Amniotic epithelial cell (primary cell): Measurements from ENCODE around the gene PTPRN2.
"Not testable (repeated sequence)": the region's sequence is repeated elsewhere in the genome, so short reads cannot be mapped to it uniquely, and the experiment has no call there.

Experiments
- DNase-seq: peaks from one replicate; pipeline ENCODE4 v3.0.0-alpha.2; 2010; ENCODE audit warnings: low read depth

The PTPRN2 gene

DNA sequence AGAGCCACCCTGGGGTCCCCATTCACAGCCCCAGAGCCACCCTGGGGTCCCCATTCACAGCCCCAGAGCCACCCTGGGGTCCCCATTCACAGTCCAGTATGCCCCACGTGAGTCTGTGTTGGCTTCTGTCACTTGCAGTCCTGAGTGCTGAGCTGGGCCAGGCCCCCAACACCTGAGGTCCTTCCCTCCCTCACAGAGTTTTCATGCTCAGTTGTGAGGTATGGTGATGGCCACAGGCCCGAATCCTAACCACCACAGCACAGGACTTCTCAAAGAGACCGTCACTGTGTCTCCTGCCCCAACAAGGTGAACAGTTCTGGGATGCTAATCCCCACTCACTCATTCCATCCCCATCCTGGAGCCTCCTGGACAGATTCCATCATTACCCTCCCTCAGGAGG lies 239.2 kb downstream of the PTPRN2 start:
- no peak for DNase-seq

DNA sequence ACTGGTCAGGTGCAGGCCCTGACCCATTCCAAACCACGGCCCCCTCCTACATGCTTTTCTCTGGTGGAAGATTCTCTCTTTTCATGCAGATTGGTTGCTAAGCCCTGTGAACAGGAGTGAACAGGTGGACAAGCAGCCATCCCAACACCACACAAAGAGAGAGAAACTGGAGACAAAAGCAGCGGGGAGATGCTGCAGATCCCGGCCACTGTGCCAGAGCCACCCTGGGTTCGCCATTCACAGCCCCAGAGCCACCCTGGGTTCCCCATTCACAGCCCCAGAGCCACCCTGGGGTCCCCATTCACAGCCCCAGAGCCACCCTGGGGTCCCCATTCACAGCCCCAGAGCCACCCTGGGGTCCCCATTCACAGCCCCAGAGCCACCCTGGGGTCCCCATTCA lies 239.6 kb downstream of the PTPRN2 start:
- not testable (repeated sequence) for DNase-seq

DNA sequence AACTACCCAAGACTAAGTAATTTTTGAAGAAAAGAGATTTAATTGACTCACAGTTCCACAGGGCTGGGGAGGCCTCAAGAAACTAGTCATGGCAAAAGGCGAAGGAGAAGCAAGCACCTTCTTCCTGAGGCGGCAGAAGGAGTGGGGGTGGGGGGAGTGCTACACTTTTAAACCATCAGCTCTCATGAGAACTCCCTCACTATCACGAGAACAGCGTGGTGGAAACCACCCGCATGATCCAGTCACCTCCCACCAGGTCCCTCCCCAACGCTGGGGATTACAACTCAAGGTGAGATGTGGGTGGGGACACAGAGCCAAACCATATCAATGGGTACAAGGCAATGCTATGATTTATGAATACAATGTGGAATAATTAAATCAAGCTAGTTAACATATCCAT lies 241.9 kb downstream of the PTPRN2 start:
- DNase-seq = no peak

DNA sequence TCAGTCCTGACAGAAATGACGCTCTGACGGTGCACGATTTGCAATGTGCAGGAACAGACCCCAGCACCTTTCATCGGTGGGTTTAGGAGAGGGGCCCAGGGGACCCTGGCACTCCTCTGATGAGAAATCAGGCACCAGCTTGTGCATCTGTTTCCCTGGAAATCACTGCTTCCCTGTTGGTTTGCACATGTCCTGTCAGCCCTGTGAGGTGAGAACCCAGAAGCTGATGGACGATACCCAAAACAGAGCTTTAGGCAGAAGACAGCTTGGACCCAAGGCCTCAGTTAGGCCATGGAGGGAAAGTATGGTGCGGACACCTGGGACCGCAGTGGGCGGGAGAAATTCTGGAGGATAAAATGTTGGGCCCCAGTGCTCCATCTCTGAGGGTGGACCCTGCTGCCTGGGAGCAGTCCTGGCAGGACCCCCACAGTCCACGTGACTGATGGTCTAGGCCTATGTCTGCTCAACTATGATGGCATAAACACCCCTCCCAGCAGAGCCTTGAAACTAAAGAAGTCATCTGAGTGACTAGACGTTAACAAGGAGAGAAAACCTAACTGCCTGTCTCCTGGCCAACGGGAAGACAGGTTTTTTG lies 242.8 kb downstream of the PTPRN2 start:
- no peak for DNase-seq

DNA sequence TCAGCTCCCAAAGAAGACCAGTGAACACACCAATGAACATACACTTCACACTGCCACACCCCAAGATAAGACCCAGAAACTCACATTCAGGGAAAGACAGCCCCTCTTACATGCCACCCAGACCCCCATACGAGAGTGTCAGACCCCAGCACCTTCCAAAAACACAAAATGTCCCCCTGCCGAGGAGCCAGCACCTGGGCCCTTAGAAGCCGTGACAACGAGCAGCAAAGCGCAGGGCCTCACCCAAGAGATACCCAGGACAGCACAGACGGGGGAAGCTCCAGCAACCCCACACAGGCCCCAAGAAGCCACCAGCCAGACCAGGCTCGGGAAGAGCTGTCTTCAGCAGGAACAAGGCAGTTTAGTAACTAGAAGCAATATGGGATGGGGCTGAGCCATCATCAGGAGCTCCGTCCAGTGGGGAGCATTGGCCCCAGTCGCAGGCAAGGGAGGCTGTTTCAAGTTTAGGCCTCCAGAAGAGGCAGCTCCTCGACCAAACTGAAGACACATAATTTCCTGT lies 243.6 kb downstream of the PTPRN2 start:
- no peak for DNase-seq

DNA sequence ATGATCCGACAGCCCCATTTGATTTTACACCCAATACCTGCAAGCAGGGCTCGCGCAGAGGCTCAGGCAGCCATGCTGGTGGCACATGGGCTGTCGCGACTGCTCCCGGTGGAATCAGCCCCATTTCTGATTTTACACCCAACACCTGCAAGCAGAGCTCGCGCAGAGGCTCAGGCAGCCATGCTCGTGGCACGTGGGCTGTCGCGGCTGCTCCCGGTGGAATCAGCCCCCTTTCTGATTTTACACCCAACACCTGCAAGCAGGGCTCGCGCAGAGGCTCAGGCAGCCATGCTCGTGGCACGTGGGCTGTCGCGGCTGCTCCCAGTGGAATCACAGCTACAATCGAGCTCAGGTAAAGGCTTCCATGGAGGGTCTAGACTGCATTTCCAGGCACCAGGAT lies 244.1 kb downstream of the PTPRN2 start:
- no peak for DNase-seq

DNA sequence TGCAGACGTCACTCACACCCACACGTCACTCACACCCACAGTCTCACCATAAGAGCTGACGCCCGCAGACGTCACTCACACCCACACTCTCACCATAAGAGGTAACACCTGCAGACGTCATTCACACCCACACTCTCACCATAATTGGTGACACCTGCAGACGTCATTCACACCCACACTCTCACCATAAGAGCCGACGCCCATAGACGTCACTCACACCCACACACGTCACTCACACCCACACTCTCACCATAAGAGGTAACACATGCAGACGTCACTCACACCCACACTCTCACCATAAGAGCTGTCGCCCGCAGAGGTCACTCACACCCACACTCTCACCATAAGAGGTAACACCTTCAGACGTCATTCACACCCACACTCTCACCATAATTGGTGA lies 246.5 kb downstream of the PTPRN2 start:
- DNase-seq = not testable (repeated sequence)

DNA sequence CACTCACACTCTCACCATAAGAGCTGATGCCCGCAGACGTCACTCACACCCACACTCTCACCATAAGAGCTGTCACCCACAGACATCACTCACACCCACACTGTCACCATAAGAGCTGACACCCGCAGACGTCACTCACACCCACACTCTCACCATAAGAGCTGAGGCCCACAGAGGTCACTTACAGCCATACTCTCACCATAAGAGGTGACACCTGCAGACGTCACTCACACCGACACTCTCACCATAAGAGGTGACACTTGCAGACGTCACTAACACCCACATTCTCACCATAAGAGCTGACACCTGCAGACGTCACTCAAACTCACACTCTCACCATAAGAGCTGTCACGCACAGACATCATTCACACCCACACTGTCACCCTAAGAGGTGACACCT lies 250.7 kb downstream of the PTPRN2 start:
- DNase-seq = not testable (repeated sequence)

DNA sequence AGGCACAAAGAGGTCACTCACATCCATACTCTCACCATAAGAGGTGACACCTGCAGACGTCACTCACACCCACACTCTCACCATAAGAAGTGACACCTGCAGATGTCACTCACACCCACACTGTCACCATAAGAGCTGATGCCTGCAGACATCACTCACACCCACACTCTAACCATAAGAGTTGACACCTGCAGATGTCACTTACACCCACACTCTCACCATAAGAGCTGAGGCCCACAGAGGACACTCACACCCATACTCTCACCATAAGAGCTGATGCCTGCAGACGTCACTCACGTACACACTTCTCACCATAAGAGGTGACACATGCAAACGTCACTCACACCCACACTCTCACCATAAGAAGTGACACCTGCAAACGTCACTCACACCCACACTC lies 255.1 kb downstream of the PTPRN2 start:
- not testable (repeated sequence) for DNase-seq

DNA sequence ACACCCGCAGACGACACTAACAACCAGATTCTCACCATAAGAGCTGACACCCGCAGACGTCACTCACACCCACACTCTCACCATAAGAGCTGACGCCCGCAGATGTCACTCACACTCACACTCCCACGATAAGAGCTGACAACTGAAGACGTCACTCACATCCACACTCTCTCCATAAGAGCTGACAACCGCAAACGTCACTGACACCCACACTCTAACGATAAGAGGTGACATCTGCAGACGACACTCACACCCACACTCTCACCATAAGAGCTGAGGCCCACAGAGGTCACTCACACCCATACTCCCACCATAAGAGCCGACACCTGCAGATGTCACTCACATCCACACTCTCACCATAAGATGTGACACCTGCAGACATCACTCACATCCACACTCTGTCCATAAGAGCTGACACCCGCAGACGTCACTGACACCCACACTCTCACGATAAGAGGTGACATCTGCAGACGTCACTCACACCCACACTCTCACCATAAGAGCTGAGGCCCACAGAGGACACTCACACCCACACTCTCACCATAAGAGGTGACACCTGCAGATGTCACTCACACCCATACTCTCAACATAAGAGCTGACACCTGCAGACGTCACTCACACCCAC lies 255.7 kb downstream of the PTPRN2 start:
- not testable (repeated sequence) for DNase-seq

DNA sequence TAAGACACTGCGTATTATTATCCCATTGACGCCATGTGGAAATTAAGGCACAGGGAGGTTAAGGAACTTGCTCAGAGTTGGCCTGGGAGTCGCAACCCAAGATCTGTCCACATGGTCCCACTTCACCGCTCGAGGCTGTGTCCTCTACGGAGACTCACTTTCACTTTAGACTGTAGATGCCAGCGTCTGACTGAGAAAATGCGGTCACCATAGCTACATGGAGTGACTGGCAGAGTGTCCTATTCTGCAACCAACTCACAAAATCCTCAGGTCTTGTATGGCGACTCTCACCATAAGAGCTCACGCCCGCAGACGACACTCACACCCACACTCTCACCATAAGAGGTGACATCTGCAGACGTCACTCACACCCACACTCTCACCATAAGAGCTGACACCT lies 257.9 kb downstream of the PTPRN2 start:
- DNase-seq = no peak

DNA sequence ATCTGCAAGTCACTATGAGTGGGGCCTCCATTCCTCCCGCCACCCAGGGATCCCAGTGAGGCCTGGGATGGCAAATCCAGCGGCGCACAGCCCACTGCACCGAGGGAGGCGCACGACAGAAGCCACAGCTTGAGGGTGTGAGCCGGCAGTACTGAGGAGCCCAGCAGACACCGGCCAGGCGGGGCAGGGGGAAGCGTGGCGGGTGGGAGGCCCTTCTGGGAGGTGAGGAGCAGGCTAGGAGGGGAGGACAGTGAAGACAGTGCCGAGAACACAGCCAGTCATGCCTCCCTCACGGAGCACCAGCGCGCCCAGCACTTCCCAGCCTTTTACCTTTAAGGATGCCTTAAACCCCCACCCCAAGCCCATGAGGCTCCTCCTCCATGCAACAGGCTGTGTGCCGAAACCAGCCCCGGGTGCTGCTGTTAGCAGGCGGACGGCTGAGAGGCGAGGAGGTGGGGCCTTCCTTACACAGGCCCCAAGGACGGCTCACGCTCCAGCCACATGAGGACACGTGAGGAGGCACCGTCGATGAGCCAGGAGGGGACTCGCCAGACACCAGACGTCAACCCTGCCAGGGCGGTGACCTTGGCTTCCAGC lies 258.5 kb downstream of the PTPRN2 start:
- DNase-seq = no peak

DNA sequence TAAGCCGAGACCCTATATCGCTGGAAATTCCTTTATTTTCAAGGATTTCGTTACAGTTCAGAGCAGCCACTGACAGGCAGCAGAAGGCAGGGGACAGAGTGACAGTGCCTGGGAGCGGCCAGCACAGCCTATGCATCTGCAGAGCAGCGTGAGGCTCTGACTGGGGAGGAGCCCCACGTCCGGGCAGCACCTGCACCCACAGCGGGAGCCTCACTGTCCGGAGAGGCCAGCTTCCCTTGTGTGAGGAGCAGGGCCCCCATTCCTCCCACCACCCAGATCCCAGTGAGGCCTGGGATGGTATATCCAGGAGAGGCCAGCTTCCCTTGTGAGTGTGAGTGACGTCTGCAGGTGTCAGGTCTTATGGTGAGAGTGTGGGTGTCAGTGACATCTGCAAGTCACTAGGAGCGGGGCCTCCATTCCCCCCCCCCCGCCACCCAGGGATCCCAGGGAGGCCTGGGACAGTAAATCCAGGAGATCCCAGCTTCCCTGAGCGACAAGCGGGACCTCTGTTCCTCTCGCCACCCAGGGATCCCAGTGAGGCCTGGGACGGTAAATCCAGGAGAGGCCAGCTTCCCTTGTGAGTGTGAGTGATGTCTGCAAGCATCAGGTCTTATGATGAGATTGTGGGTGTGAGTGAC lies 259.1 kb downstream of the PTPRN2 start:
- no peak for DNase-seq

DNA sequence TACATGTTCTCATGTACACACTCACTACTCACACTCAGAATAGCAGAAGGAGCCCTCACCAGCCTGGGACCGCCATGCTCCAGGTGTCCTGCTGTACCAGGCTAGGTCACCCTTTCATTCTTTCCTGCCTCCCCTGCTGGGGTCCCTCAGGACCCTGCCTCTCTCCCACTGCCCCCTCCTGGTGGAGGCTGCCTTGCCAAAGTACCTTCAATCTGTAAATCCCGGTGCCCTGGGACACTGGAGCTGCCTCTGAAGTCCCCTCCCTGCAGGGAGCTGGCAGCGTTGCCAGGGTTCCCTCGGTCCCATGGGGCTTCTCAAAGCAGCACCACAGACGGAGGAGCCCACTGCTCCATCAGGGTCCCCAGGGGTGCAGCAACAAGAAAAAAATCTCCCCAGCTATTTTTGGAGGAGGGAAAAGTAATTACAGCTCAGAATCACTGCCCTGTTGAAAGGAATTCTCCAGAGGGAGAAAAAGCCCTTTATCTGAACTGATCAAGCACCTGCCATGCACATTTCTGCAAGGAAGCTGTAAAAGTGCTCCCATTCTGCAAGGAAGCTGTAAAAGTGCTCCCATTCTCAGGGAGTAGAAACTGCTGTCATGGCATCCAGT lies 259.9 kb downstream of the PTPRN2 start:
- DNase-seq = no peak

DNA sequence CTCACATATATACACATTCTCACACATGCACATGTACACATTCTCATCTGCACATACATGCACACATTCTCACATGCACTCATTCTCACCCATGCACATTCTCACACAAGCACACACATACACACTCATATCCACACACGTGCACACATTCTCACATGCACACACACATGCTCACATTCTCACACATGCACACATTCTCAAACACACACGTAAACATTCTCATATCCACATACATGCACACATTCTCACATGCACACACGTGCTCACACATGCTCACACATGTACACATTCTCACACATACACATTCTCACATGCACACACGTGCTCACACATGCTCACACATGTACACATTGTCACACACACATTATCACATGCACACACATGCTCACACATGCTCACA lies 260.6 kb downstream of the PTPRN2 start:
- no peak for DNase-seq

DNA sequence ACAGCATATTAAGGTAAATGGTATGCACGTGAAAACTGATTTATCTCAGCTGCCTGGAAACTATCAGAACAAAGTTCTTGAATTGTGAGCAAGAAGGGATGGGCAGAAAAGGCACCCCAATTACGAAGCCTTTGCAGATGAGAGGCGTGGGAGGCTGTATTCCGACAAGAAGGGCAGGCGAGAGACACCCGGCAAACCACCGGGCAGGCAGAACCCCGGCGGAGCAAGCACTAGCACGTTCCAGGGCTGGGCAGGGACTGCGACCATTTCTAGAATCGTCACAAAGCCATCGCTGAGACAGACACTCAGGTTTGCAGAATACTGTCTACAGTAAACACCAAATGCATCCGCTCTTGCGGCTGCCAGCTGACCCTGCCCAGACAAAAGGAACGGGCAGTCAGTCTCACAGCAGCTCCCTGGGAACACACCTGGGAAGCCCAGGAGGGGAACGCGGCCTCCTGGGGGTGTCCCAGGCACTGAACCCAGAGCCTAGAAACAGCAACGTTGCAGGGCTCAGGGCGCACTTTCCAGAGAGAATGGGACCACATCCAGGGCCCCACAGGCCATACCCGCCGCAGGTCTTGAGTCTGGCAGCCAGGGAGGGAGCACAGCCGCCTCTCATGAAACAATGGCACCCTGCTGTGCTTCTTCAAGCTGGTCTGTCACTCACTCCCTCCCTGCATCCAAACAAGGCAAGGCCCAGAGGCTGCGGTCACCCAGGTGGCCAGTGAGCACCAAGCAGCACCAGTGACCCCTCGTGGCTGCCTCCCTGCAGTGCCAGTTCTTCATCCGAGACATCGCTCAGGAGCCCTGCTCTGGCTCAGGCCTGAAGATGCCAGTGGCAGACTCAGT lies 261.9 kb downstream of the PTPRN2 start:
- no peak for DNase-seq

DNA sequence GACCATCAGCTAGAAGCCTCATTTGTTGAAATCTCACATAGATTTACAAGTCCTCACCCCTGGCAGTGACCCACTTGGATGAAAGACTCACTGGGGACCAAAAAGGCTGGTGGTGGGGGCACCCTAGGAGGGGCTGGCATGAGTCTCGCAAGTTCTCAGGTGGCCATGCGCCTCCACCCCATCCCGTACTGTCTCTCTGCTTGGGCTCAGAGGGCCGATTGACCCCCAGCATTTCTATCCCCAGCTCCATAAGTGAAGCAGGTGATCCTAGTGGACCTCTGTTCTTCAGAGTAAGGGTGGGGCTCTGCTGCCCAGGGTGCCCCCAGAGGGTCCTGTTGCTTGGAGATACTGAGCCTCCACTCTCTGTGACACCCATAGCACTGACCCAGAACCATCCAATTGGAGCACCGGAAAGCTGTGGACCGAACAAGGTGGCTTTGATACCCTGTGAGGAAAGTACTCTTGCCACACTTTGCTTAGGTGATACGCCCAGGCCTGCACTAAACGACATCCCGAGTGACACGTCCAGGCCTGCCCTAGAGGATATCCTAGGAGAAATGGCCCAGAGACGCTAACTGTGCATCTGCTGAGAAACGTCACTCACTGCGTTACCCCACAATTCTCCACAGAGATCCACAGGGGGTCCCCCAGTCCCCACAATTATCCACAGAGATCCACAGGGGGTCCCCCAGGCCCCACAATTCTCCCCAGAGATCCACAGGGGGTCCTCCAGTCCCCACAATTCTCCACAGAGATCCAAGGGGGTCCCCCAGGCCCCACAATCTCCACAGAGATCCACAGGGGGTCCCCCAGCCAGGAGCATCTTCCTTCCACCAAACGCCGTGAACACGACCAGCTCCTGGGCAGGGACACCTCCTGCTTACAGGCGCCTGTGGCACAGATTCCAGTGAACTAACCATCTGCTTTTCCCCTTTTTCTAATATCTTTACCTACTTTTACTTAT lies 262.9 kb downstream of the PTPRN2 start:
- DNase-seq = no peak

DNA sequence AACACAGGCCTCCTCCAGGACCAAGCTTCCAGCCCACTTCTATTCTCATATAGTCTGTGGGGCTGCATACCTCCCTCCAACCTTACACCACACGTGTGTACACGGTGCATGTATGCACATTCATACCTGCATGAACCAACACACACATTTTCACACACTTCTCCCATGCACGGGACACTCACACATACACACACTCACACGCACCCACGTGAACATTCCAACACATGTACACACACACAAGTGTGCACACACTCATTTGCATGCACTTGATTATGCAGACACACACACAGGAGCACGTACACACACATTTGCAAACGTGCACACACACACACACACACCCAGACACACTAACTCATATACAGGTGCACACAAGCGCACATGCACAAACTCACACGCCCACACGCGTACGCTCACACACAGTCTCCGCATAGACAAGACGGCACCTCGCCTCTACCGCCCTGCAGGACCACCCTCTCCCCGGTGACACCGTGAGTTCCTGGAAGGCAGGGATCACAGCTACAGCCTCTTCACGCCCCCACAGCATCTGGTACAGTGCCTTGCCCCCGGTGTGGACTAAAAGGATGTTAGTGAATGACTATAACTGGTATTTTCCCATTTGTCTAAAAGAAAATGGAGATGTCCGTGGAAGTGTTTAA lies 263.8 kb downstream of the PTPRN2 start:
- DNase-seq = no peak

DNA sequence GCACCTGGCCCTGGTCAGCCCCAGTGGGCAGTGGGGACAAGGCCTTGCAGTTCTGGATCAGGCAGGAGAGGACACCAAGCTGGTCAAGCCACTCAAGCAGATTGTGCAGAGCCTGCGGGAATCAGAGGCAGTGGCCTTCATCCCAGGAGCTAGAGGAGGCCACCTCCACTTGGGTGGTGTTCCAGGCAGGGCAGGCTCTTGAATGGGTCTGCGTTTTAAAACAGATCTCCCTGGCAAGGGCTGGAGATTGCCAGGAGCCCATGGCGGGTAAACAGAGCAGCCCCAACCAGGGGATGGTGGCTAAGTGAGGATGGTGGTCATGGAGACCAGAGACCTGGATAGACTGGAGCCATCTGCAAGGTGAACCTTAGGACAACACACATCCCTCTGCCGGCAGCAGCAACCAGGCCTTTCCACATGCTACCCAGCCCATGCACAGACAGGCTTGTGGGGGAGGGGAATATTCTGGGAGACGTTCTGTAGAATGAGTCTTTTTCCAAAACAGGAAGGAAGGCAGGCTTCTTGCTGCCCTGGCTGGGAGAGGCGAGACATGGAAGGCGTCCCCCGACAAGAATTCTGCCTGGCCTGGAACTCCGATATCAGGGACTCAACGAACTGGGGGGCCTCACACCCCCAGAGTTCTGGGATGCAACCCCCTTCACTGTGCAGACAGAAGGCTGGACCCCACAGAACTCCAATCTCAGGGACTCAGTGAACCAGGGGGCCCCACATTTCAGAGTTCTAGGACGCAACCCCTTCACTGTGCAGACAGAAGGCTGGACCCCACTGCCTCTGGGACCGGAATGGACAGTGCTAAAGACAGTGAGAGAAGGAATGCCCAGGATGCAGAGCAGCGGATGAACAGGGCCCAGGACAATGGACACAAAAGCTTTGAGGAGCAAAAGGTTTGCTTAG lies 264.8 kb downstream of the PTPRN2 start:
- DNase-seq = no peak
